GM04503 (cell line): Measurements from ENCODE around the gene NPY1R.

ENCODE experiments used
- DNase-seq: peaks from one replicate; pipeline ENCODE4 v3.0.0-alpha.2; 2012; ENCODE audit warnings: low read depth

Gene NPY1R

DNA sequence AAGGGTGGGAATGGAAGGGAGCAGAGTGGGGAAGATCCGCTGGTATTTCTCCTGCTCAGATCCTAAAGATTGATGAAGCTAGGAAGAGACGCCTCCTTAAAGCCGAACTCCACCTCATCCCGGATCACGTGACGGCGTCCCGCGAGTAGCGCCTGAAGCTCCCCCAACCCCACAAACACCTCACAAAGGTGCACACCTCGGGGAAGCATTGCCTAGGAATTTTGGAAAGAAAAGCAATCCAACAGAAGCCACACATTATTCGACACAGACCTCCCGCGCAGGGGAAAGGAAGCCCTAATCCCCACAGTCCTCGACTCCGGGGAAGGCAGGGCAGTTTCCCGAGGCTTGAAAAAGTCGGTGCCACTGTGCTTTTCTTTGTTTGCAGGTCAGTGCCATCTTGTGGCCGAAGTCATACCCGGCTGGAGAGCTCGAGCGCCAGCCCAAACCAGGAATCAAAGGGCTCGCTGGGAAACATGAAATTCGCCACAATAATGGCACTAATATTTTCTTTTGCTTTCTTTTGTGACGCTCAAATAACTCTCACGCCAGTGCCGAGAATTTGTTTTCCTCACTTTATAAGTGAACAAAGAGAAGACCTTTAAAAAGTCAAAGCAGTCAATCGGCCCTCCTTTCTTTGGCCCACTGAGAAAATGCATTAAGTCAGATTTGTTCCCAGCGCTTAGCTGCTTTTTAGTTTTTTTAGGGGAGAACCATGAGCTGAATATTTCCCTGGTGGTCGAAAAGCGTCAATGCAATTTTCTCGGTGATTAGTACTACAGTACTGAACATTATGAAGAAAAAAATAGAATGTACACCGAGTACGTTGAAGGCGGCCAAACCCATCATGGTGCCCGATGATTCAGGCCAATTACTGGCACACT lies at the start of gene NPY1R:
TSS of gene NPY1R (minus strand) at position 71 of the 881 bp plus-strand sequence. CDS start 6,042 bp downstream, outside the sequence.
- peak; percentile 30 for DNase-seq

DNA sequence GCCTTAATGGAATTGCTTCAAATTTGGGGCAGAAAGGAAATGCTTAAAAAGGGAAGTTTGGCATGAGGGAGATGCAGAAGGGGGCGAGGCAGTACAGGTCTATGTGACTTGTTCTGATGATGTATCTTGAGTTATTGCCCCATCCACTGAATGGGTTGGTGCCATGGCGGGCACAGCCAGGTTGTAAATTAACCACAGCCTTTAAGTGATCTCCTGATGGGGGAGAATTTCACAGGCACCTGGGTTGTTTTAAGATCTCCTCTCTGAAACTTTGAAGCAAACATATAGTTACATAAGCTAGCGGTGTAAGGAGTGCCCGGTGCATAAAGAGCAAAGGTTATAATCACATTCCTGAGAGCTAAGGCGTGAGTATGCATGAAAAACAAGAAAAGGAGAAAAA lies 48.3 kb upstream of the NPY1R start:
- DNase-seq, result no peak

DNA sequence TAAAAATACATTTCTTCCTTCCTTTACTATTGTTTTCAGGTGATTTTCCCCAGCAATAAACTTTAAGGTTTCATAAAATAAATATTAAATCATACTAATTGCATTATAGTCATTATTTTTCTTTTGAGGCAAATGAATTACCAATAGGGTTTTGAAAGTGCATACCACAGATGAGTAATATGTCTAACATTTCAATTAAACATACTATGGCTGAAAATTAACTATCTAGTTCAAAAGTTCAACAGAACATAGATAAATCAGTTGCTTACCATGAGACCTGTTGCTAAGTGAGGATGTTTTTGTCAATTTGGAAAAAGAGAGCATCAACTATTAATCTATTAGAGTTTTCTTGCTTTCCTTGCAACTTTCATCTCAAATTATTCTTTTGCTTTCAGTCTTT lies 46.3 kb upstream of the NPY1R start:
- no peak for DNase-seq

DNA sequence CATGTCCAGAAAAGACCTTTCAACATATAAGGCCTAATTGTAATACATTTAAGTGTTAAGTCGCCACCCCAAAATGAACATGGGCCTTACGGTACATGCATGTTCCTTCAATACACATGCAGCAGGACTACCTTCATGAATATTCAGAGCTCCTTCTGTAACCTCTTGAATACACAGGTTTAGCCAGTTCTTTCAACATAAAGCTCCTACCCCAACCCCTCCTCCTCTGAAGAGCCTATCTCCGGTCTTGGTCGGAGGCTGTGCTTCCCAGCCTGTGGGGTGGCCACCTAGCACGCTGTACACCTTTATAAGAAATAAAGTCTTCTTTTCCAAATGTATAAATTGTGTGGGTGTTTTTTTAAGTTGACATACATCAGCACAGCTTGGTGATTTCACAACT lies 39.6 kb upstream of the NPY1R start:
- no peak for DNase-seq

DNA sequence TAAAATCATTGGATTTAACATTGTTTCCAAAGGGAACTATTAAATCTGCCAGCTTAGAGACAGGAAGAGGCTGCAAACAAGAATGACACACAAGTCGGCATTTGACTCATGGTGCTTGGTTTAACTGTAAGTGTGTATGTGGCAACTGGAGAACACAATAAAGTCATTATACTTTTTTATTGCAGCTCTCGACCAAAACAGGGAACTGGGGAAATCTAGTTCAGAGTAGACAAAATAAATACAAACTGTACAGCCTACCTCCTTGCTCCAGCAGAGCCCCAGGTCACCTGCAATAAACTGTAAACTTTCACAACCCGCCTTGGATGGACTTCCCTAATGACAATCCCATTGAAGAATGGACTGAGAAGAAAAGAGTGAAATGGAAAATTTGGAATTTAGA lies 35.3 kb upstream of the NPY1R start:
- no peak for DNase-seq

DNA sequence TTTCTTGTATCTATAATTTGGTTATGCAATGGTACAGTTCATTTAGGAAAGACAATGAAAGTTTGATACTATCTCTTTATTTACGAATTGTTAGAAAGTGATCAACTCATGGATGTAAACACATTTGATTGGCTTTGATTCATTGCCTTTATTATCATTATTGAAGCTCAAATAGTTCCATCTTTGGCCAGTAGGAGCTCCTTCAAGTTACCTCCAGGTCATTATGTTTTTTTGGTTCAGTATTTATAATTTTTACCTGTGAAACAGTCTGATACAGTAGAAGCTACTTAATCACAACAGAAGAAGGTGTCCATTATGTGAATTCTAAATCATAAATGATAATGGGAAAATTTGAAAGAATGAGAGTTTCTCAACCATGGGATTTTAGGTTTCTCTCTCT lies 23.7 kb upstream of the NPY1R start:
- no peak for DNase-seq

DNA sequence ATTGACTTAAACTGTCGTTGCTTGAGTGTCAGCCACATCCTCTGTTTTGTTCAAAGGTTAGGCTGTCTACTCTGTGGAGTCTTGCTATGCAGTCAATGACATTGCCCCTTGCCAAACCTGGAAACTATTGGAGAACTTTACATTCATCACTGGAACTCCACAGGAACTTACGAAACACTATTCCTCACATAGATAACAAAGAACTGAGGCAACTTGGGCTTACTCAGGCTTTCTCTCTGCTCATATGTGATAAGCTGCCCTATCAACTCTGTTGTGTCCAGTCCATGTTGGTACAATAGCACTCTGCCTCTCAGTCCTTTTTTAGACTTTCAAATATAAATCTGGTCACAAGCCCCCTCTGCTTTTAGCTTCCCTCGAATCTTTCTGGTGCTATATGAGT lies 20.7 kb upstream of the NPY1R start:
- DNase-seq, result no peak

DNA sequence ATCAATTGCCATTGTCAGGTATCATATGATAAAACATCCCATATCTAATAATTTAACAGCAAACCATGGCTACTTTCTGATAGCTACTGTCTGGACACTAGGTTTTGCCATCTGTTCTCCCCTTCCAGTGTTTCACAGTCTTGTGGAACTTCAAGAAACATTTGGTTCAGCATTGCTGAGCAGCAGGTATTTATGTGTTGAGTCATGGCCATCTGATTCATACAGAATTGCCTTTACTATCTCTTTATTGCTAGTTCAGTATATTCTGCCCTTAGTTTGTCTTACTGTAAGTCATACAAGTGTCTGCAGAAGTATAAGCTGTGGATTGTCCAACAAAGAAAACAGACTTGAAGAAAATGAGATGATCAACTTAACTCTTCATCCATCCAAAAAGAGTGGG lies 18.3 kb upstream of the NPY1R start:
- no peak for DNase-seq

DNA sequence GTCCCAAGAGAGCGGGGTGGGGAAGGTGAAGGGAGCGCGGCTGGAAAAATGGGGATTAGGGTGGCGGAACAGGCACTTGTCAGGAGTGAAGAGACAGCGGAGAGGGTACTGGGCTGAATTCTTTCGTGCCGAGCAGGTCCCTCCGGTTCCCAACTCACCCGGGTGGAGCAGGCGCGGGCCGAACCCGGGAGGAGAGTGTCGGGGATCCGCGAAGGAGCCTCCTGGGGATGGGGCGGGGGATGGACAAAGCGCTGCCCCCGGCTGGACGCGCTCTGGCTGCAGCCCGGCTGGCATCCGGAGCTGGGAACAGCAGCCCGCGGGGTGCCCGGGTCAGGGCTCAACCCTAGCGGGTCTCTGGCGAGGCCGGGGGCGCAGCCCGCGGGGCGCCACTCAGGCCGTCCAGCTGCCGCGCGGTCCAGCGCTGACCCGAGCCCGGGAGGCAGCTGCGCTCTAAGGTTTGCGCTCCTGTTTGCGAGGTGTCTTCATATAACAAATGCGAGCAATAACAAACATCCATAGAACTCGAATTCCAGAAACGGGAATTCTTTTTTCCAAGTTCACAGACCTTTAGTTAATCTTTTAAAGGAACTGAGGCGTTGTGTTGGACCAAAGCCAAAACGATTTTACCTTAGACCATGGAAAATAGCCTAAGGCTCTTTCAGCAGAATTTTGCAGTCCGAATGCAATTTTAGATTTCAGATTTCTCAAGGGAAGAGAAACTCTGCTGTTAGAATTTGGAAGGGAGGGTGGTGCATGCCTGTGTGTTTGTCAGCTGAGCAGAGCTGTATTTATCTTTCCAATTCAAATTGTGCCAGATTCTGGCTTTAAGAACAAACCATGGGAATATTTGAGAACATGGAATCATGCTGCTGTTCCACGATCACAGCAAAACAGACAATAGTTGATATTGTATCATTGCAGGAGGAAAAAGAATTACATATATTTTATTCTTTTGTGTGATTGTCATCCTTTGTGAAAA lies 12.0 kb upstream of the NPY1R start:
- DNase-seq, result no peak

DNA sequence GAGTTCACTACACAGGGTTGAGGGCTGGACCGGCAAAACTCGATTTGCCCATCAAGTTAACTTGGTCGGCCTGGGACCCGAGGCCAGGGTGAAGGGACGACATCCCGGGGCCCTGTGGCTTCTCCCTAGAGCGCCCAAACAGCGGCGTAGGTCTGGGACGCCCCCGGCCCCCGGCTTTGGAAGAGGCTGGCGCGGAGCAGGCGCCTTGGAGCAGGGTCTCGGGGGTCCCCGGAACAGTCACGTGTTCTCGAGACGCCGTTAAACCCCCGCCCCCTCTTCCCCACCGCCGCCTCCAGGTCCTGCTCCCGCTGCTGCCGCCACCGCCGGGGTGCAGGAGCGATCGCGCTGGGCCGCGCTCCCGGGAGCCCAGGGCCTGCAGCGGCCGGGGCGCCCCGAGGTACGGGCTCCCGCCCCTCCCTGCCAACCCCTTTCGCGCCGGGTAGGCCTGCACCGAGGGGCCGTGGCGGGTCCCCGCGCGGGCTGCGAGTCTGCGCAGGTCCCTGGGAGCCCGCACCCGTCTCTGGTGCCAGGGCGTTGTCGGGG lies 11.3 kb upstream of the NPY1R start, which contains the start of gene NPY5R:
TSS of gene NPY5R (plus strand) at position 289 of the 543 bp plus-strand sequence. CDS start 6,382 bp downstream, outside the sequence.
- DNase-seq, result no peak

DNA sequence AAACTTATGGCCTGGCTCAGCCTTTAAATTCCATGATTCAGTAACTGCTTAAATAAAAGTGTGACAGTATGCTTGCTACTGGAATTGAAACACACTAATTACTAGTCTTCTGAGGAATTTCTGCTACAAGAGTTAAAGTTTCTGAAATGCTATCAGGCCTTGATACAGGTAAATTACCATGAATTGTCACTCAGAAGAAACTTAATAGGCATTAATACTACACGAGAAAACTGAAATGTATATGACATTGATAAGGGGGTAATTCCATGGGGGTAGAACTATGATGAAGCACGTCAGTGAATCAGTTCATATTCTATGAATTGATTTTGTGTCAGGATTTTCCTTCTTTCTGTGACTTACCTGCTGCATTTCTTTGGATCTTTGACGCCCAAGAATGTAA lies 3.0 kb upstream of the NPY1R start:
- no peak for DNase-seq

DNA sequence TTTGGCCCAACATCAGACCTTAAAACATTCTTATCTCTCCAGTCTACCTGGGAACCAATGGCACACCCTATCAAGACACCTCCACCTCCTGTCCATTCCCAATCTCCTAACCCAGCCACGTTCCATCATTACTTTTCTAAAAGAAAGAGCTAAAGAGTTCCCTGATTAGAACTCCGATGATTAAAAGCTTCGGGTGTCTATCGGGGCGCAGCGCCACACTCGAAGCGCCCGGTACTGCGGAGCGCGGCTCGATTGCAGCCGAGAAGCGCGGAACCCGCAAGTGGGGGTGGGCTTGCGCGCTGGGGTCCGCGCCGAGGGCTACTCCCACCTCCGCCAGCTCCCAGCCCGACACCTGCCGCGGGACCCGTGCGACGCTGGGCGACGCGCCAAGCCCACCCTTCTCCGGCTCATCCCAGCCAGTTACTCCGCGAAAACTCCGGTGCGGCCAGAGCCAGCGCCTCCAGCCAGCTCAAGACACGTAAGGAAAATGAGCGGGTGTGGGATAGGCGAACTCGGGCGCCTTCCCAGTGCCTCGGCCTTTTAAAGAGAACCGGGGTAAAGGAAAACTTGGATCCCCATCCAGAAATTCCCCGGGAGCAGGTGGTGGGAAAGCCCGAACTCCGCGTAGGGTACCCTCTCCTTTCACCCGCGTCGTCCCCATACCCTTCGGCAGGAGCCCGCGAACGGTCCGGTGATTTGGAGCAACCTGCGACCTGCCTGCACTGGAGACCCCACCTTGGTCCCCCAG lies 593 bp downstream of the NPY1R start:
- no peak for DNase-seq

DNA sequence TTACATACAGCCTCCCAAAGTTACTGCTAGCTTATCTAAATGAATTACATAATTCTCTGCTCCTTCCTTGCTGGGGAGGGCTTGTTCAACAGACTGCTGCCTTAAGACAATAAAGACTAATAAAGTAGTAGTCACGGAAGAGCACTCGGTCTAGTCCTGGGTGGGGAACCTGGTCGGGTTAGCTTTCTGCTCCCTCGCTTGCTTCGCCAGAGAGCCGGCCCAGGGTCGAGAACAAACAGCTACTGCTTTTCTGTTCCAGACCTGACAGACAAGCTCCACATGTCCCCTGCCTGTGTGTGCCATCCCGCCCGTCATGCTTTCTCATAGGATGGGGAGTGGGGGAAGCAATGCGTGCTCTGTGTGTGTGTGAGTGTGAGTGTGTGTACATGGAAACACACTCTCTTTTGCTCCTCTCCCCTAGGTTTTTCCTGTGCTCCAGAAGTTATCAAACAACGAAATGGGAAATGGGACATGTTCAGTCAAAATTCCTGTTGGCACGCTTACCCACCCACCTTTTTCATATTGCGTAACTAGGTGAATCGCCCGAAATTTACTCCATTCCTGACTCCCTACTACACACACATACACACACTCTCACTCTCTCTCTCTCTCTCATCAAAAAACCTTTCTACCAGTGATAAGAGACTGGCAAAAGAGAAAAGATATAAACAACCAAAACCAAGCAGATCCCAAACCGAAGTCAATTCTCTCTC lies 1.3 kb downstream of the NPY1R start:
- DNase-seq, result no peak

DNA sequence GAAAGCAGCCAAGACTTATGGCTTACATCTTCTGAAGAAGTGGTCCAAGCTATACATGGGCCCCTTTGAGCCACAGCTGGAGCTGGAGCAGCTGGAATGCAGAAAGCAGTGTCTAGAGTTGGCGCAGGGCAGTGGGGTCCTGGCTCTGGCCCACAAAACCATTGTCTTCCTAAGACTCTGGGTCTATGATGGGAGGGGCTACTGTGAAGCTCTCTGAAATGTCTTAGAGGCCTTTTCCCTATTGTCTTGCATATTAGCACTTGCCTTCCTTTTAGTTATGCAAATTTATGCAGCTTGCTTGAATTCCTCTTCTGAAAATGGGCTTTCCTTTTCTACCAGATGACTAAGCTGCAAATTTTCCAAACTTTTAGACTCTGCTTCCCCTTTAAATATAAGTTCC lies 15.3 kb downstream of the NPY1R start:
- DNase-seq, result no peak

DNA sequence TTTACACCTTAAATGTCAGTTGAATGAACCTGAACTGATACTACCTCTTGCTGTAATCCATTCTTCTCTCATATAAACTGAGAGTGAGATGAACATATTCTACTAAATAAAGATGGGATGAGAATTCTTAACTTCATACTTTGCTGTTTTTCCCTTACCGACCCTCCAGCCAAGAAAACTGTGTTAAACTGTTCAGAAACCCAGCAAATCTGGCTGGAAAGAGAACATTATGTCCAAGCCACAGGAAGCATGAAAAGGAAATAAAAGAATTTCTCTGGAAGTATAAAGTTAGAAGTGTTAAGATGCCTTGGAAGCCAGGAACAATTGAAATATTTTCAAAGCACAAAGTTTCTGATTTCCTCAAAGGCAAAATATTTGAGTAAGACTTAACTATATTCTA lies 22.9 kb downstream of the NPY1R start:
- DNase-seq, result no peak

DNA sequence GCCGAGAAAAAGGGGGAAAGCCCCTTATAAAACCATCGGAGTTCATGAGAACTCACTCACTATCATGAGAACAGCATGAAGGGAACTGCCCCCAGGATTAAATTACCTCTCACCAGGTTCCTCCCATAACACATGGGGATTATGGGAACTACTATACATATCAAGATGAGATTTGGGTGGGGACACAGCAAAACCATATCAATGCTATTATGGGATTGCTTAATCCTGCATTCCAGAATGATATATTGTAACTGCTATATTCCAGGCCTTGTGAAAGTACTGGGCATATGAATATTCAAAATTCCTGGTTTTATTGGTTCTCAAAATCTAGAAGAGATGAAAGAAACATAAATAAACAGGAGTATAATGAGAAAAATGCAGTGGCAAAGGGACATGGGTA lies 29.3 kb downstream of the NPY1R start:
- DNase-seq, result no peak

DNA sequence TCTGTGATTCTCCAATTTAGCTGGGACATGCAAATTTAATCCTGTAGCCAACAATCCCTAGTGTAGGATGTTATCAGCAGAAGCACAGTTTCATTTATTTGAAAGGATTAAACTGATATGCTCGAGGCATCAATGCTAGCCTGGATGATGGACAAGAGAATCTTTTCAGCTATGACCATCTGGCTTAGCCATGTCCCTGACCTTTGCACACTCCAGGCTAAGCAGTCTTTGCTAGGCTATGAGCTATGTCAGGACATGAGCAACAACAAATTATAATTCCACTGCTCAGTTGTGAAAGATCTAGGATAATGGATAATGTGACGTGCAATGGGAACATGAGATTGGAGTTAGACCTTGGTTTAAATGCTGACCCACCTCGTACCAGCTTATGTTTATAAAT lies 32.0 kb downstream of the NPY1R start:
- DNase-seq, result no peak

DNA sequence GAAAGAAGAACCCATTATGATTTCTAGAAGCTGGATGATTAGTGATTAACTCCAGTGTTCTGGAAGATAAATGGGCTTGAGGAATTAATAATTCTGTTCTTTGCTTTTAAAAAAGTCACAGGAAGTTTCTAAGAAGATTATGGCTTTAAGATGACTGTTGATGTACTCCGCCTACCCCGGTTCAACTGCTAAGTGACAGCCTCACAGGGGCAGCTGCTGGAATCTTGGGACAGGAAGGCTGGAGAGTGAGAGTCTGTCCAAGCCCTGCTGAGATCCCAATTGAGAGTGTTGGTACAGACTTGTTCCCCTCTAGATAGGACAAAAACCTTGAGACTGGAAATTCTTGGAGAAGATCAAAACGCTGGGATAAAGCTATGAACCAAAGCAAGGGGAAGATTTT lies 37.3 kb downstream of the NPY1R start:
- DNase-seq, result no peak

DNA sequence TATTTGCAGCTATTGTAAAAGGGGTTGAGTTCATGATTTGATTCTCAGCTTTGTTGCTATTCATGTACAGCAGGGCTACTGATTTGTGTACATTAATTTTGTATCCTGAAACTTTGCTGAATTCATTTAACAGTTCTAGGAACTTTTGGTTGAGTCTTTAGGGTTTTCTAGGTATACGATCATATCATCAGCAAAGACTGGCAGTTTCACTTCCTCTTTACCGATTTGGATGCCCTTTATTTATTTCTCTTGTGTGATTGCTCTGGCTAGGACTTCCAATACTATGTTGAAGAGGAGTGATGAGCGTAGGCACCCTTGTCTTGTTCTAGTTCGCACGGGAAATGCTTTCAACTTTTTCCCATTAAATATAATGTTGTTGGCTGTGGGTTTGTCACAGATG lies 48.1 kb downstream of the NPY1R start:
- no peak for DNase-seq

DNA sequence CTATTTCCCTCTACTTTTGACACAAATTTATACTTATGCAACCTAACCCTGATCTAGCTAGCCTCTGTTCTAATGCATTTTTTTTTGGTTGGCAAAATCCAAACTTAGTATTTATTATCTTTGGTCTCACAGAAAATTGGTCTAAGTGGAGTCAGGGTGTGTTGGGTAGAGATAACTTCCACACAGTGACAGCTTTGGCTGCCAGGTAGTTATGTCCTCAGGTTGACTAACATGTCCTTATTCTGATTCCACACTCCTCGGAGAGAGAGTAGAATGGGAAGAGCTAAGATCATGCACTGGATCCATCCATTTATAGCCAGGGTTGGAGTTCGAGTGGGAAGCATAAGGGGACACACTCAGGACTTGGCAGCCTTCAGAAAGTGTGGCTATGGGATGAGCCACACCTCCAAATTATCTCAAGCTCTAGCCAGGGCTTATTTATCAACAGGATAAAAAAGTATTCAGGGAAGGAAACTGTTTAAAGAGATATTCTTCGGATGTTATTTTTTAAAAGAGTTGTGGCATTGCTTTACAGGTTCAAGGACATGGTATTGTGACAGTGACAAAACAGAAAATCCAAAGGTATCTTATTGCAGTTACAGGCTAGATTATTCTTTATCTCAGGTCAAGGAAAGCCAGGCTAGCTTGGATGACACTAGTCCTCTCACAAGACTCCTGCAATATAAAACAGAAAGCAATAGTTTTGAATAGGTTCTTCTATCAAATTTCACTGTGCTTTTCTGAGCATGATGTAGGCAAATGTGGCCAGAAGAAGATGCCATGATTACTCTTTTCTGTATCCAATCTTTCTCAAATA lies 51.5 kb downstream of the NPY1R start:
- DNase-seq, result no peak
